Cardiac muscle cell (in vitro differentiated cells and primary cell): ENCODE results near the gene RYR3. TPM values are rescaled to one million over a fixed set of nuclear protein-coding genes. Genes with fewer than 3 reads are reported as not detected.

Source experiments
- DNase-seq, 2 donors: peaks; one replicate each; pipeline versions ENCODE4 v3.0.0 to v3.0.0-alpha.2; 2010 to 2017; ENCODE audit warnings: low read depth in 1 of 2, low spot score in 1 of 2
- H3K27ac ChIP-seq: fragments of 200-600 bp; sonication (generic); 2 replicates; pipeline ENCODE4 v1.5.1; 2016
- H3K27me3 ChIP-seq: fragments of 200-600 bp; sonication (generic); 2 replicates; pipeline ENCODE4 v1.6.0; 2016; ENCODE audit warnings: control low read depth
- H3K36me3 ChIP-seq: fragments of 200-600 bp; sonication (generic); 2 replicates; pipeline ENCODE4 v1.5.1; 2016; ENCODE audit warnings: control low read depth
- H3K4me1 ChIP-seq: fragments of 200-600 bp; sonication (generic); 2 replicates; pipeline ENCODE4 v1.8.1; 2017; ENCODE audit warnings: low read depth, mild to moderate bottlenecking, mixed run types
- H3K4me3 ChIP-seq: fragments of 200-600 bp; sonication (generic); 2 replicates; pipeline ENCODE4 v1.5.1; 2016; ENCODE audit warnings: mild to moderate bottlenecking
- H3K9me3 ChIP-seq: fragments of 200-600 bp; sonication (generic); 2 replicates; pipeline ENCODE4 v1.5.1; 2017; ENCODE audit warnings: low read depth, mild to moderate bottlenecking, control low read depth
- CTCF ChIP-seq: IDR thresholded peaks from 2 replicates; pipeline ENCODE4 v1.5.1; 2012; ENCODE audit warnings: low read depth, mild to moderate bottlenecking, low read length
- polyA plus RNA-seq: library from polyadenylated mRNA; unstranded; fragments of >200 nt; fragmentation: Nextera tagmentation; extraction: Ambion mirVana; gene quantifications from 2 replicates; pipeline ENCODE4 v1.2.1, GENCODE V29; 2016
- total RNA-seq: library from RNA; depleted of rRNA; stranded (reverse); fragments of >200 nt; gene quantifications from 2 replicates; pipeline ENCODE4 v1.2.3, GENCODE V29; 2016

Gene RYR3
- total and polyA plus RNA-seq, 2 experiments from 2014 or later = 0.39 to 0.54 TPM

- no peak for DNase-seq
- no peak for TF ChIP-seq CTCF
- Histone ChIP-seq H3K4me1 (no peaks in the 10 kb centered on the region), H3K4me3 (no peak overlapping the region), H3K36me3 (no peaks in the 10 kb centered on the region), H3K27ac (no peak overlapping the region), H3K9me3 (no peaks in the 10 kb centered on the region), H3K27me3 (no peaks in the 10 kb centered on the region)
Measured at GRCh38 chr15:33701304-33701696, 390.5 kb downstream of the RYR3 start.

- TF ChIP-seq CTCF = no peak
- Histone ChIP-seq H3K27me3 (no peaks in the 10 kb centered on the region), H3K9me3 (no peaks in the 10 kb centered on the region), H3K4me3 (no peak overlapping the region), H3K36me3 (no peaks in the 10 kb centered on the region), H3K27ac (no peak overlapping the region), H3K4me1 (no peaks in the 10 kb centered on the region)
- DNase-seq = no peak
Measured at GRCh38 chr15:33706173-33706572, 395.4 kb downstream of the RYR3 start.

GRCh38 chr15:33710748-33711147 lies 400.0 kb downstream of the RYR3 start:
- no peaks in the 10 kb centered on the region for H3K36me3 ChIP-seq
- no peaks in the 10 kb centered on the region for H3K9me3 ChIP-seq
- no peak overlapping the region for H3K4me3 ChIP-seq
- H3K27ac ChIP-seq = no peak overlapping the region
- no peak for TF ChIP-seq CTCF
- no peaks in the 10 kb centered on the region for H3K4me1 ChIP-seq
- H3K27me3 ChIP-seq = no peaks in the 10 kb centered on the region
- DNase-seq = no peak

- H3K4me3 ChIP-seq = no peak overlapping the region
- DNase-seq = no peak
- H3K36me3 ChIP-seq = no peaks in the 10 kb centered on the region
- no peaks in the 10 kb centered on the region for H3K9me3 ChIP-seq
- TF ChIP-seq CTCF = no peak
- H3K27ac ChIP-seq = no peak overlapping the region
- H3K4me1 ChIP-seq = no peaks in the 10 kb centered on the region
- no peaks in the 10 kb centered on the region for H3K27me3 ChIP-seq
Measured at GRCh38 chr15:33716025-33716424, 405.3 kb downstream of the RYR3 start.

- Histone ChIP-seq H3K4me3 (no peak overlapping the region), H3K36me3 (no peaks in the 10 kb centered on the region), H3K27ac (no peak overlapping the region), H3K9me3 (no peaks in the 10 kb centered on the region), H3K27me3 (no peaks in the 10 kb centered on the region), H3K4me1 (no peaks in the 10 kb centered on the region)
- no peak for TF ChIP-seq CTCF
- peak in 1 of 2 donors; percentile 50 for DNase-seq
Measured at GRCh38 chr15:33720952-33721351, 410.2 kb downstream of the RYR3 start.

- Histone ChIP-seq H3K36me3 (no peaks in the 10 kb centered on the region), H3K4me1 (no peaks in the 10 kb centered on the region), H3K27me3 (no peaks in the 10 kb centered on the region), H3K9me3 (no peaks in the 10 kb centered on the region), H3K27ac (no peak overlapping the region), H3K4me3 (no peak overlapping the region)
- peak in 1 of 2 donors; percentile 47 for DNase-seq
- TF ChIP-seq CTCF = no peak
Measured at GRCh38 chr15:33722005-33722672, 411.4 kb downstream of the RYR3 start.
